ENCODE results near the gene UTY.

DNA sequence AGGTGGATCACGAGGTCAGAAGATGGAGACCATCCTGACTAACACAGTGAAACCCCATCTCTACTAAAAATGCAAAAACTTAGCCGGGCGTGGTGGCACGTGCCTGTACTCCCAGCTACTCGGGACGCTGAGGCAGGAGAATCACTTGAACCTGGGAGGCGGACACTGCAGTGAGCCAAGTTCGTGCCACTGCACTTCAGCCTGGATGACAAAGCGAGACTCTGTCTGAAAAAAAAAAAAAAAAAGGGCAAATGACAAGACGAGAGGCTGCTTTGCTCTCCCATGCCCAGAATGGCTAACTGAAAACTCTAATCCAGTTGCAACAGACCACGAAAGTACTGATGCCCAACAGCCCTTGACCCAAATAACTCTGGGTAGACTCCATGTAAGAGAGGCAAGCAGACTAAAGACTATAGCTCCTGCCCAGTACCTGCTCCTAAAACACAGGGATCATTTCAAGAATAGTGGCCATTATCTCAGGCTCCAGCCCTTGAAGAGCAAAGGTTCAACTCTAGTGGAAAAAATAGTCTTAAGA lies 29.2 kb downstream of the UTY start:
- TF ChIP-seq, protein P1, sequence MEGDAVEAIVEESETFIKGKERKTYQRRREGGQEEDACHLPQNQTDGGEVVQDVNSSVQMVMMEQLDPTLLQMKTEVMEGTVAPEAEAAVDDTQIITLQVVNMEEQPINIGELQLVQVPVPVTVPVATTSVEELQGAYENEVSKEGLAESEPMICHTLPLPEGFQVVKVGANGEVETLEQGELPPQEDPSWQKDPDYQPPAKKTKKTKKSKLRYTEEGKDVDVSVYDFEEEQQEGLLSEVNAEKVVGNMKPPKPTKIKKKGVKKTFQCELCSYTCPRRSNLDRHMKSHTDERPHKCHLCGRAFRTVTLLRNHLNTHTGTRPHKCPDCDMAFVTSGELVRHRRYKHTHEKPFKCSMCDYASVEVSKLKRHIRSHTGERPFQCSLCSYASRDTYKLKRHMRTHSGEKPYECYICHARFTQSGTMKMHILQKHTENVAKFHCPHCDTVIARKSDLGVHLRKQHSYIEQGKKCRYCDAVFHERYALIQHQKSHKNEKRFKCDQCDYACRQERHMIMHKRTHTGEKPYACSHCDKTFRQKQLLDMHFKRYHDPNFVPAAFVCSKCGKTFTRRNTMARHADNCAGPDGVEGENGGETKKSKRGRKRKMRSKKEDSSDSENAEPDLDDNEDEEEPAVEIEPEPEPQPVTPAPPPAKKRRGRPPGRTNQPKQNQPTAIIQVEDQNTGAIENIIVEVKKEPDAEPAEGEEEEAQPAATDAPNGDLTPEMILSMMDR (CRISPR knock-in tag; IDR thresholded peaks at IDR 0.05) = no peak
- TF ChIP-seq ZNF205 (CRISPR knock-in tag; IDR thresholded peaks at IDR 0.05) (no peak), DNMT3B (CRISPR knock-in tag; conservative IDR thresholded peaks at IDR 0.05) (no peak)
- TF ChIP-seq, protein P2, sequence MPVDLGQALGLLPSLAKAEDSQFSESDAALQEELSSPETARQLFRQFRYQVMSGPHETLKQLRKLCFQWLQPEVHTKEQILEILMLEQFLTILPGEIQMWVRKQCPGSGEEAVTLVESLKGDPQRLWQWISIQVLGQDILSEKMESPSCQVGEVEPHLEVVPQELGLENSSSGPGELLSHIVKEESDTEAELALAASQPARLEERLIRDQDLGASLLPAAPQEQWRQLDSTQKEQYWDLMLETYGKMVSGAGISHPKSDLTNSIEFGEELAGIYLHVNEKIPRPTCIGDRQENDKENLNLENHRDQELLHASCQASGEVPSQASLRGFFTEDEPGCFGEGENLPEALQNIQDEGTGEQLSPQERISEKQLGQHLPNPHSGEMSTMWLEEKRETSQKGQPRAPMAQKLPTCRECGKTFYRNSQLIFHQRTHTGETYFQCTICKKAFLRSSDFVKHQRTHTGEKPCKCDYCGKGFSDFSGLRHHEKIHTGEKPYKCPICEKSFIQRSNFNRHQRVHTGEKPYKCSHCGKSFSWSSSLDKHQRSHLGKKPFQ (CRISPR knock-in tag; IDR thresholded peaks at IDR 0.05; ENCODE audit: insufficient replicate concordance) = no peak
- TF ChIP-seq, protein P3, sequence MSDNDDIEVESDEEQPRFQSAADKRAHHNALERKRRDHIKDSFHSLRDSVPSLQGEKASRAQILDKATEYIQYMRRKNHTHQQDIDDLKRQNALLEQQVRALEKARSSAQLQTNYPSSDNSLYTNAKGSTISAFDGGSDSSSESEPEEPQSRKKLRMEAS (IDR thresholded peaks at IDR 0.05) = no peak

Measured in HepG2 (cell line).